H1 (cell line): ENCODE results near the gene CRYBG1. TPM values are rescaled to one million over a fixed set of nuclear protein-coding genes. Genes with fewer than 3 reads are reported as not detected.

ENCODE experiments used
- CTCF ChIA-PET: fragments of 300-600 bp; sonication (Branson Sonifier 250); formaldehyde crosslinking; loops from one replicate; lab custom pipeline; 2021; ENCODE audit not compliant: partially characterized antibody; lab: Charles Lee
- POLR2A ChIA-PET: fragments of 300-600 bp; sonication (Branson Sonifier 250); formaldehyde crosslinking; loops from one replicate; lab custom pipeline; 2021; ENCODE audit warnings: inconsistent platforms; ENCODE audit not compliant: partially characterized antibody; lab: Charles Lee
- DNase-seq, 2 experiments: peaks; one replicate each; pipeline versions ENCODE4 v3.0.0 to v3.0.0-alpha.2; 2010 to 2022; ENCODE audit warnings: low spot score in 2 of 2, low read depth in 1 of 2, mixed read lengths in 1 of 2
- FAIRE-seq: peaks from 2 replicates; lab custom pipeline; 2011; peaks lifted over from hg19 to GRCh38; lab: Jason Lieb, UNC
- H2AFZ ChIP-seq: 2 replicates; pipeline ENCODE4 v1.8.1; 2012; ENCODE audit warnings: low read length, inconsistent platforms
- H2AK5ac ChIP-seq: 2 replicates; pipeline ENCODE4 v1.6.1; 2013; ENCODE audit warnings: low read depth, low read length
- H2BK120ac ChIP-seq: replicated peaks from 2 replicates; pipeline ENCODE3; 2013; ENCODE audit warnings: low read depth, low read length, inconsistent platforms
- H2BK12ac ChIP-seq: 2 replicates; pipeline ENCODE4 v1.6.1; 2013; ENCODE audit warnings: low read depth, low read length
- H2BK15ac ChIP-seq: 2 replicates; pipeline ENCODE4 v1.6.1; 2013; ENCODE audit warnings: low read length
- H2BK20ac ChIP-seq: 2 replicates; pipeline ENCODE4 v1.6.1; 2013; ENCODE audit warnings: low read length
- H2BK5ac ChIP-seq: 2 replicates; pipeline ENCODE4 v1.6.1; 2013; ENCODE audit warnings: low read depth, low read length
- H3K14ac ChIP-seq: 2 replicates; pipeline ENCODE4 v1.6.1; 2013; ENCODE audit warnings: inconsistent platforms; ENCODE audit not compliant: insufficient read length
- H3K18ac ChIP-seq: 2 replicates; pipeline ENCODE4 v1.6.1; 2013; ENCODE audit warnings: low read length; ENCODE audit errors: extremely low read depth
- H3K23ac ChIP-seq: 2 replicates; pipeline ENCODE4 v1.6.1; 2013; ENCODE audit warnings: inconsistent platforms; ENCODE audit not compliant: insufficient read length
- H3K23me2 ChIP-seq: 2 replicates; pipeline ENCODE4 v1.6.1; 2013; ENCODE audit warnings: low read depth, low read length
- H3K27ac ChIP-seq: 2 replicates; pipeline ENCODE4 v1.6.1; 2011; ENCODE audit warnings: low read depth, low read length, inconsistent platforms
- H3K27me3 ChIP-seq, 4 experiments: replicated peaks in 1 of 4; 1 replicate in 1 of 4; 2 replicates in 3 of 4; pipeline versions ENCODE4 v1.6.1 to v1.8.1; 2011 to 2013; ENCODE audit warnings: low read length in 3 of 4, mild to moderate bottlenecking in 3 of 4, inconsistent platforms in 2 of 4, mixed read lengths in 2 of 4, moderate library complexity in 1 of 4; ENCODE audit not compliant: control insufficient read depth in 3 of 4, insufficient read depth in 3 of 4; ENCODE audit errors: extremely low read depth in 1 of 4
- H3K36me3 ChIP-seq, 4 experiments: 2 replicates each; pipeline versions ENCODE4 v1.6.1 to v1.8.1; 2011 to 2013; ENCODE audit warnings: mild to moderate bottlenecking in 4 of 4, low read length in 3 of 4, moderate library complexity in 2 of 4, control low read depth in 1 of 4, inconsistent platforms in 1 of 4; ENCODE audit not compliant: insufficient read depth in 4 of 4, control insufficient read depth in 2 of 4
- H3K4ac ChIP-seq: replicated peaks from 2 replicates; pipeline ENCODE3; 2013; ENCODE audit warnings: low read length, low read depth, mixed read lengths, inconsistent platforms; ENCODE audit not compliant: insufficient read length
- H3K4me1 ChIP-seq, 4 experiments: replicated peaks in 1 of 4; 1 replicate in 1 of 4; 2 replicates in 3 of 4; pipeline versions ENCODE4 v1.6.1 to v1.8.1; 2011 to 2013; ENCODE audit warnings: low read length in 3 of 4, inconsistent platforms in 2 of 4, mixed read lengths in 1 of 4; ENCODE audit not compliant: insufficient read depth in 4 of 4, control insufficient read depth in 3 of 4
- H3K4me2 ChIP-seq, 2 experiments: 2 replicates each; pipeline versions ENCODE4 v1.6.1 to v1.8.1; 2011 to 2013; ENCODE audit warnings: low read depth in 2 of 2, low read length in 2 of 2, control low read depth in 1 of 2, inconsistent platforms in 1 of 2, mild to moderate bottlenecking in 1 of 2; ENCODE audit not compliant: insufficient read depth in 1 of 2
- H3K4me3 ChIP-seq, 4 experiments: fragments of 200-600, 300-600 bp in 1 of 4; sonication (generic), shearing (Covaris generic), sonication (Bioruptor Twin) in 1 of 4; 2 replicates each; pipeline versions ENCODE4 v1.5.1 to v1.8.1; 2011 to 2016; ENCODE audit warnings: low read length in 4 of 4, low read depth in 3 of 4, control low read depth in 2 of 4, inconsistent platforms in 2 of 4, mild to moderate bottlenecking in 2 of 4, mixed read lengths in 1 of 4, moderate library complexity in 1 of 4; ENCODE audit not compliant: insufficient read depth in 2 of 4; ENCODE audit errors: extremely low read depth in 1 of 4
- H3K56ac ChIP-seq: replicated peaks from 2 replicates; pipeline ENCODE3; 2013; ENCODE audit warnings: low read depth, mild to moderate bottlenecking, mixed read lengths, low read length, inconsistent platforms; ENCODE audit not compliant: insufficient read length
- H3K79me1 ChIP-seq: 2 replicates; pipeline ENCODE4 v1.6.1; 2013; ENCODE audit warnings: low read depth, low read length, control low read depth
- H3K79me2 ChIP-seq, 2 experiments: 2 replicates each; pipeline versions ENCODE4 v1.6.1 to v1.8.1; 2012 to 2013; ENCODE audit warnings: low read length in 2 of 2, mild to moderate bottlenecking in 2 of 2, inconsistent platforms in 1 of 2; ENCODE audit not compliant: insufficient read depth in 2 of 2, control insufficient read depth in 1 of 2
- H3K9ac ChIP-seq, 4 experiments: replicated peaks in 1 of 4; 1 replicate in 1 of 4; 2 replicates in 3 of 4; pipeline versions ENCODE4 v1.6.1 to v1.8.1; 2011 to 2013; ENCODE audit warnings: low read depth in 3 of 4, low read length in 3 of 4, control low read depth in 2 of 4, mild to moderate bottlenecking in 2 of 4, moderate library complexity in 2 of 4, inconsistent platforms in 1 of 4; ENCODE audit errors: extremely low read depth in 1 of 4
- H3K9me3 ChIP-seq, 2 experiments: 2 replicates each; pipeline versions ENCODE4 v1.6.1 to v1.8.1; 2012 to 2013; ENCODE audit warnings: mild to moderate bottlenecking in 2 of 2, moderate library complexity in 2 of 2, control low read depth in 1 of 2, inconsistent platforms in 1 of 2, low read depth in 1 of 2, low read length in 1 of 2, mixed read lengths in 1 of 2; ENCODE audit not compliant: insufficient read depth in 2 of 2
- H4K20me1 ChIP-seq, 2 experiments: replicated peaks in 1 of 2; 2 replicates each; pipeline versions ENCODE3 to v1.8.1; 2011 to 2013; ENCODE audit warnings: inconsistent platforms in 2 of 2, low read length in 2 of 2, mild to moderate bottlenecking in 1 of 2; ENCODE audit not compliant: insufficient read depth in 2 of 2, control insufficient read depth in 1 of 2
- H4K5ac ChIP-seq: 2 replicates; pipeline ENCODE4 v1.6.1; 2013; ENCODE audit warnings: low read length, low read depth, mixed read lengths, inconsistent platforms; ENCODE audit not compliant: insufficient read length
- H4K8ac ChIP-seq: 2 replicates; pipeline ENCODE4 v1.8.0; 2013; ENCODE audit warnings: mild to moderate bottlenecking, moderate library complexity, low read length, inconsistent platforms; ENCODE audit not compliant: insufficient read depth; ENCODE audit errors: extremely low read depth
- H4K91ac ChIP-seq: replicated peaks from 2 replicates; pipeline ENCODE3; 2013; ENCODE audit warnings: low read length, mixed read lengths, inconsistent platforms; ENCODE audit not compliant: insufficient read length
- ATF3 ChIP-seq: IDR thresholded peaks from 2 replicates; pipeline ENCODE4 v1.6.1; 2011; ENCODE audit warnings: low read depth, mild to moderate bottlenecking, low read length; ENCODE audit not compliant: insufficient read depth
- CREB1 ChIP-seq: IDR thresholded peaks from 2 replicates; pipeline ENCODE4 v1.6.1; 2012; ENCODE audit warnings: inconsistent platforms
- RBBP5 ChIP-seq: IDR thresholded peaks from 2 replicates; pipeline ENCODE4 v1.7.1; 2012; ENCODE audit warnings: low read depth, mild to moderate bottlenecking, inconsistent platforms, low read length, moderate library complexity, borderline replicate concordance
- USF2 ChIP-seq: IDR thresholded peaks from 2 replicates; pipeline ENCODE4 v1.6.1; 2011; ENCODE audit warnings: low read length, improper control_type of control experiment
- WGBS, 2 experiments: shearing (Covaris generic) in 1 of 2; methylation state at CpG; one replicate each; pipeline versions ENCODE4 v1.1.6 to v1.1.7; 2013 to 2015; ENCODE audit warnings: low lambda C conversion rate in 2 of 2, mixed read lengths in 2 of 2, inconsistent platforms in 1 of 2, low coverage in 1 of 2, missing lambda C conversion rate in 1 of 2; ENCODE audit not compliant: insufficient replicate concordance in 2 of 2, insufficient coverage in 1 of 2, insufficient read length in 1 of 2; ENCODE audit errors: extremely low coverage in 1 of 2, missing lambda C conversion rate in 1 of 2; 5-methylcytosine and 5-hydroxymethylcytosine counted together
- polyA plus RNA-seq, 7 experiments: library from polyadenylated mRNA; depleted of rRNA in 3 of 7; stranded (reverse) in 5 of 7; unstranded in 2 of 7; fragments of >200 nt in 5 of 7; fragments of 200-250 nt in 2 of 7; gene quantifications; 1 replicate in 5 of 7; 2 replicates in 1 of 7; 4 replicates in 1 of 7; pipeline versions ENCODE4 v1.2.1 to v1.2.3, GENCODE V29; 2011 to 2013; ENCODE audit warnings: missing spikeins in 2 of 7, mixed read lengths in 2 of 7
- total RNA-seq: library from RNA; stranded (reverse); fragmentation: NEBNext Ultra II Directional; extraction: Animal tissue kit (Norgen Biotek cat#: 25700); gene quantifications from 2 replicates; pipeline ENCODE4 v1.2.1, GENCODE V29; 2021

The CRYBG1 gene
- total and polyA plus RNA-seq, 2 of the 8 experiments (the other 6 are each of a cell fraction or from before 2014, with no cell fraction given) = 2.2 to 11.6 TPM

DNA sequence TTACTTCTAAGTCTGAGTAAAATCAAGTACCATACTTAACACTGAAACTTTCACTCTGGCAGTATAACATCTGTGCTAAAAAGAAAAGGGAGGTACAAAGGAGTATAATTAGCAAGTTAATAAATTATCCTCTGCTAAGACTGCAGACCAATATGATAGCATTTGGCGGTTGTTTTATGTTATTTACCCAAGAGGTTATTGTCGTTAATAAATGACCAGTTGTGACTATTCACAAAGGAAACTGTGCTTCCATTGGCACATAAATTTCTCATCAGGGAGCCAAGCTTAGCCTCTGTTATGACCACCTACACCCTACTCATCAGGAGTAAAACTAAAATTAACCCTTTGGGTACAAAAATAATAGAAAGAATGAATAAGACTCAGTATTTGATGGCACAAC is 86.5 kb downstream of the CRYBG1 start:
- CTCF ChIA-PET = interaction anchor here (0.8 to 4.3 kb wide), 5 partner anchors 98 to 237 kb away, joined by 3 to 37 read pairs (median 4); no protein-coding TSS in a partner anchor
- H4K8ac ChIP-seq = no peak overlapping the region
- no peaks in the 10 kb centered on the region for H3K23me2 ChIP-seq
- no peak overlapping the region for H2AFZ ChIP-seq
- no peak overlapping the region for H2BK15ac ChIP-seq
- FAIRE-seq (no peak), DNase-seq (no peak)
- H3K79me1 ChIP-seq = no peaks in the 10 kb centered on the region
- no peak overlapping the region for H2AK5ac ChIP-seq
- no peak overlapping the region for H2BK5ac ChIP-seq
- POLR2A ChIA-PET = no interaction called here
- H2BK20ac ChIP-seq = no peak overlapping the region
- H3K4me3 ChIP-seq = no peak overlapping the region
- H3K9ac ChIP-seq = no peak overlapping the region
- H3K23ac ChIP-seq = no peak overlapping the region
- H2BK120ac ChIP-seq = no peak overlapping the region
- no peaks in the 10 kb centered on the region for H3K79me2 ChIP-seq
- no peak overlapping the region for H3K18ac ChIP-seq
- TF ChIP-seq ATF3 = no peak
- TF ChIP-seq USF2 = no peak
- TF ChIP-seq CREB1 = no peak
- TF ChIP-seq RBBP5 = no peak
- H3K14ac ChIP-seq = no peak overlapping the region
- no peaks in the 10 kb centered on the region for H3K27me3 ChIP-seq
- no peak overlapping the region for H3K4me2 ChIP-seq
- peaks cover 0 to 3% (median 0%) of the 10 kb centered on the region in 4 experiments; a peak in 1 of 7 replicates for H3K4me1 ChIP-seq
- no peaks in the 10 kb centered on the region for H4K20me1 ChIP-seq
- H3K4ac ChIP-seq = no peak overlapping the region
- H4K5ac ChIP-seq = no peak overlapping the region
- H4K91ac ChIP-seq = no peak overlapping the region
- H3K27ac ChIP-seq = no peak overlapping the region
- H3K36me3 ChIP-seq = no peaks in the 10 kb centered on the region
- 52% methylated on average over 2 of the region's 2 CpGs; no CpG with 5 or more reads in 1 of the 2 experiments for WGBS, 2 experiments
- H3K56ac ChIP-seq = no peak overlapping the region
- H3K9me3 ChIP-seq = no peaks in the 10 kb centered on the region
- H2BK12ac ChIP-seq = no peak overlapping the region
